NB4 (cell line): Measurements from ENCODE around the gene SLC2A1.

ENCODE experiments used
- MYC ChIP-seq: IDR thresholded peaks from 2 replicates; pipeline ENCODE4 v1.6.1; 2011; ENCODE audit warnings: low read depth, low read length
- POLR2A ChIP-seq: IDR thresholded peaks from 2 replicates; pipeline ENCODE4 v1.6.1; 2011; ENCODE audit warnings: mild to moderate bottlenecking; ENCODE audit not compliant: insufficient read length; ENCODE audit errors: extremely low read depth
- TF ChIP-seq, protein P1 (sequence below): IDR thresholded peaks from one replicate; pipeline ENCODE4 v1.5.1; 2012; ENCODE audit warnings: low read depth, low read length

GRCh38 chr1:42946120-42946898 lies 12.4 kb downstream of the SLC2A1 start:
- TF ChIP-seq, protein P1, sequence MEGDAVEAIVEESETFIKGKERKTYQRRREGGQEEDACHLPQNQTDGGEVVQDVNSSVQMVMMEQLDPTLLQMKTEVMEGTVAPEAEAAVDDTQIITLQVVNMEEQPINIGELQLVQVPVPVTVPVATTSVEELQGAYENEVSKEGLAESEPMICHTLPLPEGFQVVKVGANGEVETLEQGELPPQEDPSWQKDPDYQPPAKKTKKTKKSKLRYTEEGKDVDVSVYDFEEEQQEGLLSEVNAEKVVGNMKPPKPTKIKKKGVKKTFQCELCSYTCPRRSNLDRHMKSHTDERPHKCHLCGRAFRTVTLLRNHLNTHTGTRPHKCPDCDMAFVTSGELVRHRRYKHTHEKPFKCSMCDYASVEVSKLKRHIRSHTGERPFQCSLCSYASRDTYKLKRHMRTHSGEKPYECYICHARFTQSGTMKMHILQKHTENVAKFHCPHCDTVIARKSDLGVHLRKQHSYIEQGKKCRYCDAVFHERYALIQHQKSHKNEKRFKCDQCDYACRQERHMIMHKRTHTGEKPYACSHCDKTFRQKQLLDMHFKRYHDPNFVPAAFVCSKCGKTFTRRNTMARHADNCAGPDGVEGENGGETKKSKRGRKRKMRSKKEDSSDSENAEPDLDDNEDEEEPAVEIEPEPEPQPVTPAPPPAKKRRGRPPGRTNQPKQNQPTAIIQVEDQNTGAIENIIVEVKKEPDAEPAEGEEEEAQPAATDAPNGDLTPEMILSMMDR, result no peak
- TF ChIP-seq POLR2A (no peak), MYC (no peak)
